Glomerular endothelial cell (primary cell): ENCODE results near the gene MMEL1. TPM values are rescaled to one million over a fixed set of nuclear protein-coding genes. Genes with fewer than 3 reads are reported as not detected.
"Not testable (repeated sequence)": the region's sequence is repeated elsewhere in the genome, so short reads cannot be mapped to it uniquely, and the experiment has no call there.

Experiments
- DNase-seq: peaks from one replicate; pipeline ENCODE4 v3.0.0-alpha.2; 2011; ENCODE audit warnings: low read depth, low spot score; ENCODE audit errors: extremely low read depth
- total RNA-seq: library from RNA; depleted of rRNA; stranded (reverse); fragments of >200 nt; gene quantifications from 2 replicates; pipeline ENCODE4 v1.2.3, GENCODE V29; 2015

MMEL1 gene
- total RNA-seq, 1 donor from 2014 or later: 0.93 TPM

DNA sequence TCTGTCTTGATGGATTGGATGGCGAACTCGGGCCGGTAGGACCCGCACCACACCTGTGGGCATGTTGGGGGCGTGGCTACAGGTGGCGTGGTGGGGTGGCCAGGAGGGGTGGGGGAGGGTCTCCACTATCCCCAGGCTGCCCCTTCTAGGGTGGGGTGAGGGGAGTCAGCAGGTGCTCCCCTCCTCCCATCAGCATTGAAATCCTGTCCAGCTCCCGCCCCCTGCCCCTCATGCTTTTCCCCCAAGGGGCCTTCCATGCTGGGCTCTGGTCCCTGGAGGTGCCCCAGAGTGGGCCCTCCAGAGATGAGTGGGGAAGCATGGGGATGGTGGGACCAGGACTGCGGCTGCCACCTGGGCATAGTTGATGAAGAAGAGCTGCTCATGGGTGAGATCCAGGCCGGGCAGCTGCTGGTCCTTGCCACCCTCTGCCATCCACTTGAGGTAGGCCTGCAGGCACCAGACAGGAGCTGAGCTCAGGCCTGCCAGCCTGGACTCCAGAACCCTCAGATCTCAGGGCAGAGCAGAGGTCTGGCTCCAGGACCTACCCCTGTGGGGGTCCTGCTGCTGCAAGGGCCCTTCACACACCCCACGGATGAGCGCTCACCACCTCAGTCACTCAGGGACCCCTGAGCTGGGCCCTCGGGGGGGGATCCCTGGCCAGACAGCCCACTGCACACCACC is 41.1 kb downstream of the MMEL1 start:
- no peak for DNase-seq

DNA sequence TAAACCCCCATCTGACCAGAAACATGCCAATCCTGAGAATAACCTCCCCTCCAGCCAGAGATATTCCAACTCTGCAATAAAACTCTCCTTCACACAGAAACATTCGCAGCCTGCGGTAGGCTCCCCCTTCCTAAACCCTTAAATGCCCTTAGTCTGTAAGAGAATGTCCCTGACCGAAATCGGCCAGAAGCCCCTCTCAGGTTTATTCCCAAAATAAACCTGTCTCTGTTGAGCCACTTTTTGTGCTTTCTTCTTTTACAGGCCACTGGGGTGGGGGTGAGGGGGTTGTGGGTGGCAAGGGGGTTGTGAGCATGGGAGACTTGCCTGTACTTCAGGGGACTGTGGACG is 41.6 kb downstream of the MMEL1 start:
- no peak for DNase-seq

DNA sequence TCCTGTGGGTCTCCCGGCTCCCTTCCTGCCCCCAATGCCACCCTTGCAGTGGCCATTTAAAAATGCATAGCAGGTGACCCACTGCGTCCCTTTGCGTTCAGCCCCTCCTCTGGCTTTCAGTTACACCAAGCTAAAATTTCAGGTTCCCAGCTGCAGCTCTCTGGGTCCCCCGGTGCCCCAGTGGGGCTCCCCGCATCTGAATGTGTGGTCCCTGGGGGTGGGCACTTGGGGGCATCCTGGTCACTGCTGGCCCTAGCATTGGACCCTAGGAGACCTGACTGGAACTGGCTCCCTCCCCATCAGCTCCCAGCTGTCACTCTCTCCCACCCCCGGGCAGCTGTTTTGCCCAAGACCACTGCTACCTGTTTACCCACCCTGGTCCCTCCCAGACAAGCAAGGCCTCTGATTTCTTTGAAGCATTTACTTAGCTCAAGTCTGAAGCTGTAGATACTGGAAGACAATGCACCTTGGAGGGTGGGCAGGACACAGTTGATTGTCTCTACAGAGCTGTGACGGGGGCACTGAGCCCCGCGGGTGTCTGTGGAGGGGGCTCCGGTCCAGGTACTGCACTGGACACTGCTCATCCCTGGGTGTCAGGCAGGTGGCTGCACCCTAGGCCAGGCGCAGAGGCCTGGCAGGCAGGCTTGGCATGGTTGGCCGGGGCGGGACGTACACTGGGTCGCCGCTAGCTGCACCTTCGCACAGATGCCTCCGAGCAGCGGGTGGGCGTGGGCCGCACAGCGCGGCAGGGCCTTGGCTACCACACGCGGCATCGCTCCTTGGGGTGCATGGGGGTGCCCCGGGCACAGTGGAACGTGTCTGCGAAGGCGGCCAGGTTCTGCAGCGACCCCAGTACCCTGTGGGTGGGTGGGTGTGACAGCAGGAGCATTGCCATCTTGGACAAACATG is 42.3 kb downstream of the MMEL1 start:
- no peak for DNase-seq

DNA sequence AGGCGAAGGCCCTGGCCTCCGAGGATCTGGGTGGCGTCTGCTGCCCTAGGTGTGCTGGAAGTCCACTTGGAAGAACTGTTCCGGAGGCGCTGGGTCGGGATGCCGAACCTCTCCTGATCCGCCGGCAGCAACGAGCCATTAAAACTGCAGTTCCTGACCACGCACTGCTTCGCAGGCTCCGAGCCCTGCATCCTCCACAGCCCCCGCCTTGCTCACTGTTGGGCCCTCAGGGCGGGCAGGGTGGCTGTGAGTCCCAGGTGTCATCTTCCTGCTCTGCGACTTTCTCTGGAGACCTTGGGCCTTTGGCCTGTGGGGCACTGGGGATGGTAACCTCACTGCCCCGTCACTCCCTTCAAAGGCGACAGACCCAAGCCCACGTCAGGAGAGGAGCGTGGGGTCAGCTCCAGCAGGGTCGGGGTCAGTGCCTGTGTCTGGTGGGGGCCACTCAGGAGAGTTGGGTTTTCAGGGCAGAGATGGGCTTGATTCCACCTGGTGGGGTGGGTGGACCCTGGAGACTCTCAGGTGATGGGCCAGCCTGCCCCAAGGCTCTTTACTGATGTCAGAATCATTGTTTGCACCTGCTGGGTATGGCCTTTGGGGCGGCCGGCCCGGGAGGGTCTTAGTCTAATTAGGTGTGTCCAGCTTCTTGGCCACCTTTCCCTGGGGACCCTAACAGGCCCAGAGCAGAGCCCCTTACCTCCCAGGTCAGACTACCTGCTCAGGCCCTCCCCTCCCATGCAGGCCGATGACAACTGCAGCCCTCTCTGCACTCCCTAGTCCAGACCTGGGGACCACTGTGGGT is 43.2 kb downstream of the MMEL1 start:
- DNase-seq: no peak

DNA sequence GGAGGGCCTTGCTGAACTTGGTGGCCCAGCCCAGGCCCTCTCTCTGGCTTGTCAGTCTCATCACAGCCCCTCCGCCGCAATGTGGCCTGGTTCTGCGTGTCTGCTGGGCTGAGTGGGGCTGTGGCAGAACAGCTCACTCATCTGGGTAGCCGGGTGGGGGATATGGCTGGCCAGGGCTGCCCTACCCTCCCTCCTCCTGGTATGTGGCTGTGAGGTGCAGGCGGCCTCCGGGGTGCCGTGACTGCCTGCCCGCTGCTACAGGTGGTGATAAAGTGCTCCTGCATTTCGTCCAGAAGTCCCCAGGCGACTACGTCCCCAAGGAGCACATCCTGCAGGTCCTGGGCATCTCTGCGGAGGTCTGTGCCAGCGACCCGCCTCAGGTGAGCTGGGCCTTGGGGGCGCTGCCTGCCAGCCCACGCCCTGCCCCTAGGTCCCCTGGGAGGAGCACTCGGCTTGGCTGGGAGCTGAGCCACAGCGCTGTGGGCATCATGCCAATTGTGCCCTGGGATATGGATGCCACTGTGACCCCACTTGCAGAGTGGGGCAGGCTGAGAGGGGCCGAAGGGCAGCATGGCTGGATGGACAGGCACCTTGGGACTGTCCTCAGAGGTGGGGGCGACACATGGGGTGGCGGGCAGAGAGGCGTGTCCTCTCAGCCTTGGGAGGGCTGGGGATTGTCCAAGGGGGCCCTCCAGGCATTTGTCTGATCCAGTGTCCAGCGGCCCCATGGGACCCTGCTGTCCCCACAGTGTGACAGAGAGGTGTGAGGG is 44.0 kb downstream of the MMEL1 start:
- DNase-seq: no peak

DNA sequence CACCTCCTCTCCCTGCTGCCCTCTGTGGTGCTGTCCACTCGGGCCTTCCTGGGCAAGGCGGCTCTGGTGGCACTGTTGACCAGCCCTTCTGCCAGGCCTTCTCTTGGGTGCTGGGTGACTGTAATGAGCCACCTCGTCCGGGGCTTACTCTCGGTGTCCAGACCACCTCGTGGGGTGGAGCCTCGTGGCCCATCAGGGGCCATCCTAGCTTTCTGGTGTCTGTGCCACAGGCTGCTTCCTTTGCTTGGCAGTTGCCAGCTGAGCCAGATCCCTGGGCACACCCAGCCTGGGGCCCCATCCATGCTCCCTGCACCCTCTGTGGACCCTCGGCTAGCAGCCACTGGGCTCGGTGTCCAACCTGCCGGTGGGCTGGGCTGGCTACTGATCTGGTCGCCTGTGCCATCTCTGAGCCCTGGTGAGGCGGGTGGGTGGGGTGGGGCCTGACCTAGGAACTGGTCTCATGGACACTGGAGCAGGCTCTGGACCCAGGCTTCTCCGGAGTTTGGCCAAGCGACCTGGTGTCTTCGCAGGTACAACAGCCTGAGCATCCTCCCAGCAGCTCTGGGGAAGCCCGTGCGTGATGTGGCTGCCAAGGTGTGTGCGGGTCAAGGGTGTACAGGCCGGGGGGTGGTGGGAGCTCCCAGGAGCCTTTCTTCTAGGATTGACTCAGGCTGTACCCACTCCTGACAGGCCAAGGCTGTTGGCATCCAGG is 44.8 kb downstream of the MMEL1 start:
- DNase-seq: no peak

DNA sequence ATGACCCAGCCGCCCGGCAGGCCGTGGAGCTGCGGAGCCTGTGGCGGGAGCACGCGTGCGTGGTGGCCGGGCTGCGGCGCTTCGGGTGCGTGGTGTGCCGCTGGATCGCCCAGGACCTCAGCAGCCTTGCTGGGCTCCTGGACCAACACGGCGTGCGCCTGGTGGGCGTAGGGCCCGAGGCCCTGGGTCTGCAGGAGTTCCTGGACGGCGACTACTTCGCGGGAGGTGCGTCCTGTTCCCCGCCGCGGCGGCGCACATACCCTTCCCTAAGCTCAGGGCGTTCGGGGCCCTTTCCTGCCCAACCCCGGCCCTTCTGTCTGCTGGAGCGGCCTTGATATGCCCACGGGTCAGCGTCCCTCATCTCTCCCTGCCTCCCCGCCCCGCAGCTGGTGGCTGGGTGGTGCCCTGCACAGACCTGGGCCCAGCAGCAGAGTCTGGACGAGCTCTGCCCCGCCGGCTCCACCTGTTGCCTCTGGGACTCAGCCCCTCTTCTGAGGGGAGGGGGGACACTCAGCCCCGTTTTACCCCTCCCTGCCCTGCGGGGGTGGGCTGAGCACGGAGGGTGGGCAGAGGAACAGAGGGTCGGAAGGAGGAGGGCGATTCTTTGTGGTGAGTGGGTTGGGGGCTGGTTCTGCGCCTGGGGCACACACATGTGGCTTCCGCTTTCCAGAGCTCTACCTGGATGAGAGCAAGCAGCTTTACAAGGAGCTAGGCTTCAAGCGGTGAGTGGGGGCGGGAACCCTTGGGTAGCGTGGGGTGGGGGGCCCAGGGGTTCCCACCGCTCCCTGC is 45.6 kb downstream of the MMEL1 start:
- no peak for DNase-seq

DNA sequence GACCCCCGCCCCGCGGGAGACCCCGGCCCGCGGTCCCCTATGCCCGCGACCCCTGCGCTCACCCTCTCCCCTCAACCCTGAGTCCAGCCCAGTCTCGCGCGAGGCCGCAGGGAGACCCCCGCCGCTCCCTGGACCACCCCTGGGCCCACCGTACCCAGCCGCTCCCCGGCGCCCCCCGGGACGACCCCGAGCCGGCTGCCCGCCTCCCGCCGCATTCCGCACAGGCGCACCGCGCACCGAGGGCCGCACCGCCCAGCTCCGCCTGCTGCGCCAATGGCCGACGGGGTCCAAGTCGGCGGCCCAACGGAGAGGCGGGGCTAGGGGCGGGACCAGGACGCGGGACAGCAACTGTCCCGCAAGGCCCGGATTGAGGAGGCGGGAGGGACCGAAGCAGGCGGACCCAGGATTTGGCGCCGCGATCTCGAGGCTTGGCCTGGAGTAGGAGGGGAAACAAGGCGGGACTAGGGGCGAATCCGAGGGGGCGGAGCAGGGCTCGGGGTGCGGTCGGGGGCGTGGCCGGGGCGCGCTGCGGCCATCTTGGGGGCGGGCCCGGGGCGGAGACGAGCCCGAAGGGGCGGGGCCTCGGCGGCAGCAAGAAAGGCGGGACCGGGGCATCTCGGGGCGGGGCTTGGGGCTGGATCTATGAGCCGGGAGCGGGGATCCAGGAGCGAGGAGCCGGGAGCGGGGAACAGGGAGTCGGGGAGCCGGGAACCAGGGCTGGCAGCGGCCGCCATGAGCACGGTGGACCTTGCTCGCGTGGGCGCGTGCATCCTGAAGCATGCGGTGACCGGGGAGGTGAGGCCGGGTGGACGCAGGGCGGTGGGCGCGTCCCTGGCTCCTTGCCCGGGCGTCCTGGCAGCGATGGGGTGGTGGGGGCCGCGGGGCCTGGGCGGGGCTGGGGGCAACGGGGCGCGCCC is 46.4 kb downstream of the MMEL1 start, which contains the start of gene PRXL2B:
Gene PRXL2B (plus strand): TSS at position 624 of the 917 bp plus-strand sequence. CDS start 109 bp downstream, at position 733.
- peak; percentile 77 for DNase-seq

DNA sequence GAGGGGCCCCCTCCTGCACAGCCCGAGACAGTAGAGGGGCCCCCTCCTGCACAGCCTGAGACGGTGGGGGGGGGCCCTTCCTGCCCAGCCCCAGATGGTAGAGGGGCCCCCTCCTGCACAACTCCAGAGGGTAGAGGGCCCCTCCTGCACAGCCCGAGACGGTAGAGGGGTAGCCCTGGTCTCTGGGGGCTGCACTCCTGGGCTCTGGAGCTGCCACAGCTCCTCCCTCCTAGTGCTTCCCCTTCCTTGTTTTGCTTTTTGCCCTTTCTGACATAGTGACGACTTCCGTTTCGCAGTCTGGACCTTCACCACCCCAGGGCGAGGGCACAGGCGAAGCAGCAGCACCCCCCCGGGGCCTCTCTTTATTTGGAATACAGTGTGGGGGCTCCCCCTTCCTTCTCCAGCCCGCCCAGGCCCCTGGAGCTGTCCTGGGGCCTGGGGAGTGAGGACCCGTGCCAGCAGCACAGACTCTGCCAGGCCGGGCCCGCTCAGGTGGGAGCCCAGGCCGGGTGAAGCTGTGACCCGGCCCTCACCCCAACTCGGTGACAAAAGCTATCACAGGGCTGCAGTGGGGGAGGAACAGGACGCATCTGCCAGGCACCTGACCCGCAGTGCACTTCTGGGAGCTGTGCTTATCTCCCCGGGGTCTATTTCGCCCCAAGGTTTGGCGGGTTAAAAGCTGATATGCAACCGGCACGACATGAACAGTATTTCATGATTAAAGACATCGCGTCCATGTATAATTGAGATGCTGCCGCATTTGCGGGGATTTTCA is 47.3 kb downstream of the MMEL1 start:
- no peak for DNase-seq

DNA sequence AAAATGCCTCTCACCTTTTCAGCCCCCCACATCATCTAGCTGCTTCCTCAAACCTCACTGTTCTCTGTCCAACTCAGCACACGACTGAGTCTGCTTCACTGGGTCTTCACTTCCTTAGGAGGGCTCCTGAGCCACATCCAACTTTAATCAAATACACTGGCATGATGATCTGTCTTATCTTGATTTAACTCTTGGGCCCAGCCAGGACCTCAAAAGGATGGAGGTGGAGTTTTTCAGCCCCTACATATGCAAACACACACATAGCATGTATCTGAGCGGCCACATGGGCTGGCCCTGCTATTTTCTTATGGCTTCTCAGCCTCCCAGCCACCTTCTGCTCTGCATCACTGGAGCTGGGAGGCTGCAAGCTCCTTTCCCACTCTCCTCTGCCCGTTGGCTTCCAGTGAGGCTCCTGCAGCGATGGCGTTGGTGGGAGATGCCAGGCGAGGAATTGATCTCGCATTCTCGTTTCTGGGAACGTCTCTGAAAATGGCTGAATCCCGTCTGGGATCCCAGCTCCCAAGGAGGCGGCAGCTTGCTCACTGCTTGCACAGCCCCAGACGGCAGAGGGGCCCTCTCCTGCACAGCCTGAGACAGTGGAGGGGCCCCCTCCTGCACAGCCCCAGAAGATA is 48.0 kb downstream of the MMEL1 start:
- no peak for DNase-seq

DNA sequence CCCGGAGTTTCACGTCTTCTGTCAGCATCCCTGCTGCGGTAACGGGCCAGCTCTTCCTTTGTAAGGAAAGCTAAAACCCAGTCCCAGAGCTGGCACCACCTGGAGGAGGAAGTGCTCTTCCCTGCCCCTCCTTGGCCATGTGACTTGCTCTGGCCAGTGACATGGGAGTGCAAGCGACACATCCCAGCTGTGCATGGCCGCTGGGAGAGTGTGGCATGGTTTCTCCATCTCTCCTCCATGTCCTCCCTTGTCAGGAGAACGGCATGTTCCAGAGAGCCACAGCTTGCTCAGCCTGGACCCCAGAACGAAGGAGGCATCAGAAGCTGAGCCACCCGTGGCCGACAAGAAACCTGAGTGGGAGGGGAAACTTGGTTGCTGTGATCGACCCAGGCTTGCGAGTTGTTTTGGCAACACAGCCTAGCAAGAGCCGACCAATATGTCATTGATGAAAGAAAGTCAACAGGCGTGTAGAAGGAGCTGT is 48.9 kb downstream of the MMEL1 start:
- no peak for DNase-seq

DNA sequence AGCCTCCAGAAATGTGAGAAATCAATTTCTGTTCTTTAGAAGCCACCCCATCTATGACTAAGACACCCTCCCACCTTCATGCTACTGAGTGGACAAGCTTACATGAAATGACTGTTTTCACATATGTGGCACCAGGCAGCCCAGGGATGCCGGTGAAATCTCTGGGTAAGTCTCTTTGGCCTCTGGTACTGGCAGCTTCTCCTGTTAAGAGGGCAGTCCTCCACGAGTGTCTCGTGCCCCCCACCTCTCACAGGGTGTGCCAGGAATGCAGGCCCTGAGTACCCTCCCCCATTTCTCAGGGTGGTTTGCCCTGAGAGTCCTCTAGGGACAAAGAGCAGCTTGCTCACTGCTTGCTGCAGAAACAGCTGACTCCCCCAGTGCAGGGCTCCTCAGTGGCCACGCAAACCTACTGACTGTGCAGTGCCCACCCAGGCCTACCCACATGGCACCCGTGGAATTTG is 49.5 kb downstream of the MMEL1 start:
- DNase-seq: no peak

DNA sequence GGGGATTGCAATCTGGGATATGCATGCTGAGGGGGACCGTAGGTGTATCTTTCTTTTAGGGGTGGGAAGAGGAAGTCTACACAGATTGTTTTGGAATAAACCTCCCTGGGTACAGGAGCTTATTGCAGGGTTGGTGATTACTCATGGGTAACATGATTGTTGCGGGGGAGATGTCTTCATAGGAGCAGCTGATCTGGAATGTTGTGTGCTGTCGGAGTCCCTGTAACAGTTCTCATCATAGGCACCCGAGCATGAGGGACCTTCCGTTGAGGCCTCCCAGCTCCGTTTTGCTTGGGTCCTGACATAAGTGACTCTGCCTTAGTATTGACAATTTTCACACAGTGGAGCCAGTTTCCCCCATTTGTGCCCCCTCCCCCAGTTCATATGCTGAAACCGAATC is 50.4 kb downstream of the MMEL1 start:
- no peak for DNase-seq

DNA sequence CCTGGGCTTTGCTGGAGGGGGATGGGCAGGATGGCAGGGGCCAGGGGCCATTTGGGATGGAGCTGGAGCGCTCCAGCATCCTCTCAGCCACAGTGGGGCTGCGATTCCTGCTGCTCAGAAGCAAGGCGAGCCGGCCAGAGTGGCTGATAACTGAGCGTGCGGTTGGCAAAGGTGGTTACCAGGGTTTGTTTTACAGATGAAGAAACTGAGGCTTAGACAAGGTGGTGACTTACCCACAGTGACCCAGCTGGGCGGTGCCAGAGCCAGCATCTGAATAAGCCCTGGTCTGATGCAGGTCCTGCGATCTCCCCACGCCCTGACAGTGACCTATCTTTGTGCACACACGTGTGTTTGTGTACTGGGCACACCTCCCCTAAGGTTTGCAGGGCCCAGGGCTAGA is 52.1 kb downstream of the MMEL1 start:
- no peak for DNase-seq

DNA sequence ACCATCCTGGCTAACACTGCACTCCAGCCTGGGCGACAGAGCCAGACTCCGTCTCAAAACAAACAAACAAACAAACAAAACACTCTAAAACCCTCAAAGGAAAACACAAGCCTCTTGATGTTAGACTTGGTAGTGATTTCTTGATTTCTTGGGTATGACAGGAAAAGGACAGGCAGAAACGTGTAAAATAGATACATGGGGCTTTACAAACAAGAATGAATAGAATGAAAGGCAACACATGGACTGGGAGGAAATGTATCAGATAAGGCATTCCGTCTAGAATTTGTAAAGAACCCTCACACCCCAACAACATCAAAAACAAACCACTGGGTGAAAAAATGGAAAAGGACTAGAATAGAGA is 54.1 kb downstream of the MMEL1 start:
- DNase-seq: no peak

DNA sequence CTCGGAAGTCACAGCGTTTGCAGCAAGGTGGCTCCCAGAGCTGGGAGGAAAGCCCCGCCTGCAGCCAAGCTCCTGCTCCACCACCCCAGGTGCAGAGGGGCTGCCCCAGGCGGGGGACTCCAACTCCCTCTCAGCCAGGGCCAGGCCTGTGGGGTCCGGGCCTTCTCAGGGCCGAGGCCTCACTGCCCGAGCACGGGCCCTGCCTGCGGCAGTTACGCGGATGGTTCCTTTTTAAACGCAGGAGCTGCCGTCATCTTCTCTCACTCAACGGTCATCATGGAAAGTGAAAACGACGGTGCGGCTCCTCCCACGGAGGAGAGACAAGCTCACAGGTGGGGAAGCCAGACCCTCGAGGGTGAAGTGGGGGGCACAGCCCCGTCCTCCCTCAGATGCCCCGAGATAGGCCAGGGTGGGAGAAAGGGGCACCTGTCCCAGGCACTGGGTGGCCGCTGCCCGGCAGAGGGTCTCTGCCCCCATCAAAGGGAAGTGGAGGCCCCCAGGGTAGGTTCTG is 55.2 kb downstream of the MMEL1 start:
- DNase-seq: not testable (repeated sequence)
